DMS 273 (cell line): ENCODE data around the gene ATXN1.

Source experiments
- DNase-seq: peaks from one replicate; lab custom pipeline; 2025; ENCODE audit not compliant: unreplicated experiment; lab: John Stamatoyannopoulos, UW

Gene ATXN1

GRCh38 chr6:16375843-16376242, 385.4 kb downstream of the ATXN1 start:
- DNase-seq: no peak

GRCh38 chr6:16375206-16375605, 386.1 kb downstream of the ATXN1 start:
- DNase-seq: no peak

- no peak for DNase-seq
These were observed 386.6 kb downstream of the ATXN1 start for GRCh38 chr6:16374461-16375200.

GRCh38 chr6:16374016-16374415, 387.2 kb downstream of the ATXN1 start:
- no peak for DNase-seq

- no peak for DNase-seq
These were observed 389.1 kb downstream of the ATXN1 start for GRCh38 chr6:16372029-16372776.

- DNase-seq: no peak
These were observed 389.9 kb downstream of the ATXN1 start for GRCh38 chr6:16371401-16371800.

GRCh38 chr6:16370943-16371342, 390.3 kb downstream of the ATXN1 start:
- DNase-seq: no peak

- DNase-seq: no peak
These were observed 391.3 kb downstream of the ATXN1 start for GRCh38 chr6:16369989-16370388.

- no peak for DNase-seq
These were observed 392.0 kb downstream of the ATXN1 start for GRCh38 chr6:16369140-16369745.

- DNase-seq: no peak
These were observed 393.7 kb downstream of the ATXN1 start for GRCh38 chr6:16367571-16367970.

GRCh38 chr6:16363749-16364148, 397.5 kb downstream of the ATXN1 start:
- no peak for DNase-seq

GRCh38 chr6:16362819-16363589, 398.3 kb downstream of the ATXN1 start:
- DNase-seq: no peak

GRCh38 chr6:16362296-16362695, 399.0 kb downstream of the ATXN1 start:
- no peak for DNase-seq

GRCh38 chr6:16361861-16362260, 399.4 kb downstream of the ATXN1 start:
- DNase-seq: no peak

- DNase-seq: no peak
These were observed 400.1 kb downstream of the ATXN1 start for GRCh38 chr6:16361121-16361520.

GRCh38 chr6:16360365-16360764, 400.9 kb downstream of the ATXN1 start:
- no peak for DNase-seq

GRCh38 chr6:16359563-16359962, 401.7 kb downstream of the ATXN1 start:
- DNase-seq: no peak

- DNase-seq: no peak
These were observed 402.6 kb downstream of the ATXN1 start for GRCh38 chr6:16358531-16359138.

- DNase-seq: peak; percentile 18
These were observed 405.4 kb downstream of the ATXN1 start for GRCh38 chr6:16355699-16356446.

- DNase-seq: no peak
These were observed 406.0 kb downstream of the ATXN1 start for GRCh38 chr6:16355238-16355637.
